Measurements from ENCODE around the gene RECQL5.

- TF ChIP-seq POLR2A (IDR thresholded peaks at IDR 0.05; ENCODE audit: low read depth, low read length) (no peak), POLR2AphosphoS5 (IDR thresholded peaks at IDR 0.05; ENCODE audit: low read depth, low read length) (no peak)
Measured at GRCh38 chr17:75697651-75698291, 30.8 kb upstream of the RECQL5 start.

Measured in GM12892 (cell line).